Measurements from ENCODE around the gene VIL1. TPM values are rescaled to one million over a fixed set of nuclear protein-coding genes. Genes with fewer than 3 reads are reported as not detected.

VIL1 gene
- total RNA-seq, 1 donor from 2014 or later = not detected

DNA sequence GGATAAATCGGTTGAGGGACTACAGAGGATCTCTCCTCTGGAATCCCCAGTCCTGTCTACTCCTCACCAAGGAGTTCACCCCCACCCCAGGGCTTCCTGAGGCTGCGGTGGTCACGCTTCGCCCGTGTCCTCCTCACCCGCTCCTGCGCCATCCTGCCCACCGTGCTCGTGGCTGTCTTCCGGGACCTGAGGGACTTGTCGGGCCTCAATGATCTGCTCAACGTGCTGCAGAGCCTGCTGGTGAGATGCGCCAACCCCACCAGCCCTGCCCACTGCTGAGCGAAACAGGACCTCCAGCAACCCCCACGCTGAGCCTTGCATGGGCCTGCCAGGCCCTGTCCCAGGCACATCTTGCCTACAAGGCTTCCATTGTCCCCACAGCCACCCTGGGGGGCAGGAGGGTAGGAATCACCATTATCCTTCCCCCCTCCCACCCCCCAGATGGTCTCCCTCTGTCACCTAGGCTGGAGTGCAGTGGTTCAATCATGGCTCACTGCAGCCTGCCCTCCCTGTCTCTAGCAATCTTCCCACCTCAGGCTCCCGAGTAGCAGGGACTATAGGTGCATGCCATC lies 25.9 kb upstream of the VIL1 start:
- Histone ChIP-seq H2AFZ (ENCODE audit: low read depth, low read length) (no peak overlapping the region), H3K27ac (ENCODE audit: low read depth, low read length) (no peak overlapping the region), H4K20me1 (ENCODE audit: insufficient read depth, low read length) (no peaks in the 10 kb centered on the region), H3K79me2 (ENCODE audit: insufficient read depth, low read length) (no peaks in the 10 kb centered on the region), H3K9me3 (ENCODE audit: insufficient read depth, low read depth, low read length) (no peaks in the 10 kb centered on the region), H3K4me1 (ENCODE audit: insufficient read depth, low read length) (peaks cover 16% of the 10 kb centered on the region), H3K4me2 (ENCODE audit: low read length) (no peak overlapping the region), H3K27me3 (ENCODE audit: insufficient read depth, low read length) (no peaks in the 10 kb centered on the region), H3K36me3 (ENCODE audit: insufficient read depth, low read length) (no peaks in the 10 kb centered on the region), H3K9ac (ENCODE audit: low read length) (no peak overlapping the region), H3K4me3 (ENCODE audit: insufficient read depth, low read depth, low read length) (no peak overlapping the region)
- no peak for FAIRE-seq
- Mint-ChIP-seq H3K9me3 (ENCODE audit: unreplicated experiment) (no peaks in the 10 kb centered on the region), H3K27me3 (ENCODE audit: low read depth, unreplicated experiment) (peaks cover 21% of the 10 kb centered on the region), H3K36me3 (ENCODE audit: low read depth, unreplicated experiment) (no peaks in the 10 kb centered on the region), H3K4me3 (ENCODE audit: unreplicated experiment) (no peak overlapping the region), H3K4me1 (ENCODE audit: low read depth, unreplicated experiment) (peaks cover 11% of the 10 kb centered on the region), H3K27ac (ENCODE audit: unreplicated experiment) (no peak overlapping the region)
- TF ChIP-seq, protein P1, sequence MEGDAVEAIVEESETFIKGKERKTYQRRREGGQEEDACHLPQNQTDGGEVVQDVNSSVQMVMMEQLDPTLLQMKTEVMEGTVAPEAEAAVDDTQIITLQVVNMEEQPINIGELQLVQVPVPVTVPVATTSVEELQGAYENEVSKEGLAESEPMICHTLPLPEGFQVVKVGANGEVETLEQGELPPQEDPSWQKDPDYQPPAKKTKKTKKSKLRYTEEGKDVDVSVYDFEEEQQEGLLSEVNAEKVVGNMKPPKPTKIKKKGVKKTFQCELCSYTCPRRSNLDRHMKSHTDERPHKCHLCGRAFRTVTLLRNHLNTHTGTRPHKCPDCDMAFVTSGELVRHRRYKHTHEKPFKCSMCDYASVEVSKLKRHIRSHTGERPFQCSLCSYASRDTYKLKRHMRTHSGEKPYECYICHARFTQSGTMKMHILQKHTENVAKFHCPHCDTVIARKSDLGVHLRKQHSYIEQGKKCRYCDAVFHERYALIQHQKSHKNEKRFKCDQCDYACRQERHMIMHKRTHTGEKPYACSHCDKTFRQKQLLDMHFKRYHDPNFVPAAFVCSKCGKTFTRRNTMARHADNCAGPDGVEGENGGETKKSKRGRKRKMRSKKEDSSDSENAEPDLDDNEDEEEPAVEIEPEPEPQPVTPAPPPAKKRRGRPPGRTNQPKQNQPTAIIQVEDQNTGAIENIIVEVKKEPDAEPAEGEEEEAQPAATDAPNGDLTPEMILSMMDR (IDR thresholded peaks at IDR 0.05; ENCODE audit: insufficient read depth, low read depth, low read length) = no peak
- TF ChIP-seq EZH2 (IDR thresholded peaks at IDR 0.05; ENCODE audit: insufficient read depth, low read length) = no peak
- no peak for DNase-seq (ENCODE audit: low read depth)

DNA sequence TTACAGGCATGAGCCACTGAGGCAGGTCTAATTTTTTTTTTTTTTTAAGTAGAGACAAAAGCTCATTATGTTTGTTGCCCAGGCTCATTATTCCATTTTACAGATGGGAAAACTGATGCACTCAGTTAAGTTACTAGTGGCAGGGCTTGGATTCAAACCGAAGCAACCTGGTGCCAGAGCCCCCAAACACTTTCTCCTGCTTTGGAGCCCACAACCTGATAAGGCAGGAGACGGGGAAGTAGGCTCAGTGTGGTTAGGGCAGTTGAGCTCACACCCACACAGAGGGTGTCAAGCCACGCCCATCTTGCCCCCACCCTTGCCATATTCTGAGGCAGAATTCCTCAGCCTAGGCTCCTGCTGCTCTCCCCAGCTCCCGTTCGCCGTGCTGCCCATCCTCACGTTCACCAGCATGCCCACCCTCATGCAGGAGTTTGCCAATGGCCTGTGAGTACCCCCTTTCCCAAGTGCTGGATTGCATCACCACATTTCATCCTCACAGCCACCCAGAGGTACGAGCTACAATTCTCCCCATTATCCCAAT lies 25.1 kb upstream of the VIL1 start:
- Histone ChIP-seq H3K27me3 (ENCODE audit: insufficient read depth, low read length) (no peaks in the 10 kb centered on the region), H4K20me1 (ENCODE audit: insufficient read depth, low read length) (no peaks in the 10 kb centered on the region), H3K9me3 (ENCODE audit: insufficient read depth, low read depth, low read length) (no peaks in the 10 kb centered on the region), H3K4me3 (ENCODE audit: insufficient read depth, low read depth, low read length) (no peak overlapping the region), H3K36me3 (ENCODE audit: insufficient read depth, low read length) (no peaks in the 10 kb centered on the region), H3K4me1 (ENCODE audit: insufficient read depth, low read length) (peaks cover 23% of the 10 kb centered on the region), H3K79me2 (ENCODE audit: insufficient read depth, low read length) (no peaks in the 10 kb centered on the region), H3K9ac (ENCODE audit: low read length) (no peak overlapping the region), H3K27ac (ENCODE audit: low read depth, low read length) (no peak overlapping the region), H2AFZ (ENCODE audit: low read depth, low read length) (no peak overlapping the region), H3K4me2 (ENCODE audit: low read length) (no peak overlapping the region)
- FAIRE-seq = no peak
- no peak for DNase-seq (ENCODE audit: low read depth)
- TF ChIP-seq, protein P1 (IDR thresholded peaks at IDR 0.05; ENCODE audit: insufficient read depth, low read depth, low read length) = no peak
- no peak for TF ChIP-seq EZH2 (IDR thresholded peaks at IDR 0.05; ENCODE audit: insufficient read depth, low read length)
- Mint-ChIP-seq H3K27ac (ENCODE audit: unreplicated experiment) (no peak overlapping the region), H3K4me1 (ENCODE audit: low read depth, unreplicated experiment) (peaks cover 11% of the 10 kb centered on the region), H3K36me3 (ENCODE audit: low read depth, unreplicated experiment) (no peaks in the 10 kb centered on the region), H3K4me3 (ENCODE audit: unreplicated experiment) (no peak overlapping the region), H3K27me3 (ENCODE audit: low read depth, unreplicated experiment) (peaks cover 21% of the 10 kb centered on the region), H3K9me3 (ENCODE audit: unreplicated experiment) (no peaks in the 10 kb centered on the region)

Data from astrocyte (in vitro differentiated cells and primary cell).